Activated T-helper 2 cell treated with anti-CD3 and anti-CD28 coated beads, Interferon-gamma antibody, Interleukin-2, Interleukin-4, amounts not matched to agents 10 μg/mL and 5 μg/mL and 100 μg/mL, durations not matched to agents 14 hours and 24 hours and 36 hours (primary cell): ENCODE data around the gene TP53INP2. TPM values are rescaled to one million over a fixed set of nuclear protein-coding genes. Genes with fewer than 3 reads are reported as not detected.
"Not testable (repeated sequence)": the region's sequence is repeated elsewhere in the genome, so short reads cannot be mapped to it uniquely, and the experiment has no call there.

Experiments used
- DNase-seq: peaks from one replicate; pipeline ENCODE4 v3.0.0; 2021; ENCODE audit warnings: low spot score
- H3K27ac Mint-ChIP-seq: one replicate; pipeline ENCODE4 v1.8.0; 2021; ENCODE audit warnings: mixed read lengths
- H3K27me3 Mint-ChIP-seq: one replicate; pipeline ENCODE4 v1.8.0; 2021; ENCODE audit warnings: low read depth, mixed read lengths
- H3K36me3 Mint-ChIP-seq: one replicate; pipeline ENCODE4 v1.8.0; 2021; ENCODE audit warnings: low read depth, mixed read lengths
- H3K4me1 Mint-ChIP-seq: one replicate; pipeline ENCODE4 v1.8.0; 2021; ENCODE audit warnings: low read depth, mixed read lengths
- H3K4me3 Mint-ChIP-seq: one replicate; pipeline ENCODE4 v1.8.0; 2021; ENCODE audit warnings: low read depth, mild to moderate bottlenecking, moderate library complexity, mixed read lengths
- H3K9me3 Mint-ChIP-seq: one replicate; pipeline ENCODE4 v1.8.0; 2021; ENCODE audit warnings: mixed read lengths
- intact Hi-C: fragments of 100-400 bp; cut with micrococcal nuclease; formaldehyde crosslinking; loops from one replicate; pipeline ENCODE4 v1.15.1; 2023
- total RNA-seq: library from RNA; stranded (reverse); gene quantifications from 2 replicates; pipeline ENCODE4 v1.2.3, GENCODE V29; 2022

TP53INP2 gene
- total RNA-seq, 1 donor from 2014 or later, result 5.5 TPM

DNA sequence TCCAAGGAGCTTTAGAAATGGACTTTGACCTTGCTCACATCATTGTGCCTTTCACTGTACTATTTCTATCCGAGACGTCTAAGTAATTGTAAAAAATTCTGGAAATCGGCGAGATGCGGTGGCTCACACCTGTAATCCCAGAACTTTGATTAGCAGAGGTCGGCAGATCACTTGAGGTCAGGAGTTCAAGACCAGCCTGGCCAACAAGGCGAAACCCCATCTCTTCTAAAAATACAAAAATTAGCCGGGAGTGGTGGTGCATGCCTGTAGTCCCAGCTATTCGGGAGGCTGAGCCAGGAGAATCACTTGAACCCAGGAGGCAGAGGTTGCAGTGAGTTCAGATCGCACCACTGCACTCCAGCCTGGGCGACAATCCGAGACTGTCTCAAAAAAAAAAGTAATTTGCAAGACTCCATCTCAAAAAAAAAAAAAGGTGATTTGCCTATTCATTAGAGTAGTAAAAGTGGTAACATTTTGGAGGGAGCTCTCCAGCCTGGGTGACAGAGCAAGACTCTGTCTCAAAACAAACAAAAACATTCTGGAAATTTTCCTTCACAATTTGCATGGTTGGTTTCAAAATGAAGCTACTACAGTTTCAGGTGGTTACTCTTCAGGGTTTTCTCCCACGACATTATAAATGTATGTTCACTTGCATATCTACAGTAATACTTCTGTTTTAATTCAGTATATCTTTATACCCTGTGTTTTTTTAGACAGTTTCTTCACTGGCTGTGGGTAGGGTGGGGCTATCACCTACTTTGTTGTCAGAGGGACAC lies 15.3 kb downstream of the TP53INP2 start:
- Mint-ChIP-seq H3K27ac (peak overlapping the region; percentile 46), H3K4me1 (peaks cover 17% of the 10 kb centered on the region), H3K36me3 (peaks cover 33% of the 10 kb centered on the region)
- H3K9me3 Mint-ChIP-seq, H3K4me3 Mint-ChIP-seq, H3K27me3 Mint-ChIP-seq, DNase-seq: not testable (repeated sequence)
- intact Hi-C loops, result loop anchor here (1.0 kb wide), 1 partner anchor 28 kb away; no protein-coding TSS in a partner anchor

DNA sequence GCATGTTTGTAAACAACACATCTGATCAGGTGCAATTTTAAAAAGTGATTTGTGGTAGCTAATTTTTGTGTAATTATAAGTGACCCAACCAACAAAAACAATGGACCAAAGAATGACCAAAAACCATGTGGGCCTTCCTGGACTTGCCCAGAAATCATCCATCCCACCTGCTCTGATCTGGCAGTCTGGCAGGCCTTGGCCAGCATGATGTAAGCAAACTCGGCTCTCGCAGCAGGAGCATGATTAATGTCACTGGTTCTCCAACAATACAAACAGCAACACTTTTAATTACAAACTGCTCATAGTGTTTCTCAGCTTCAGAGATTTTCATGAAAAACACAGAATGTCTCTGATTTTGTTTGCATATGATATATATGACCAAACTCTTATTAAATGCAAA lies 16.1 kb downstream of the TP53INP2 start:
- Mint-ChIP-seq H3K4me1 (peaks cover 17% of the 10 kb centered on the region), H3K4me3 (no peak overlapping the region), H3K27me3 (no peaks in the 10 kb centered on the region), H3K36me3 (peaks cover 32% of the 10 kb centered on the region), H3K27ac (no peak overlapping the region), H3K9me3 (no peaks in the 10 kb centered on the region)
- intact Hi-C loops, result no loop called here
- DNase-seq, result no peak

DNA sequence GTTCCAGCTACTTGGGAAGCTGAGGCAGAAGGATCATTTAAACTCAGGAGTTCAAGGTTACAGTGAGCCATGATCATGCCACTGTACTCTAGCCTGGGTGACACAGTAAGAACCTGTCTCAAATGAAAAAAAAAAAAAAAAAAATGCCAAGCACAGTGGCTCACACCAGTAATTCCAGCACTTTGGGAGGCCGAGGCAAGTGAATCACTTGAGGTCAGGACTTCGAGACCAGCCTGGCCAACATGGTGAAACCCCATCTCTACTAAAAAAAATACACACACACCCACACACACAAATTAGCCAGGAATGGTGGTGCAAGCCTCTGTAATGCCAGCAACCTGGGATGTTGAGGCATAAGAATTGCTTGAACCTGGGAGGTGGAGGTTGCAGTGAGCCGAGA lies 18.4 kb downstream of the TP53INP2 start:
- intact Hi-C loops, H3K9me3 Mint-ChIP-seq, H3K4me3 Mint-ChIP-seq, DNase-seq, H3K27me3 Mint-ChIP-seq, H3K27ac Mint-ChIP-seq: not testable (repeated sequence)
- peaks cover 43% of the 10 kb centered on the region for H3K36me3 Mint-ChIP-seq
- peaks cover 15% of the 10 kb centered on the region for H3K4me1 Mint-ChIP-seq

DNA sequence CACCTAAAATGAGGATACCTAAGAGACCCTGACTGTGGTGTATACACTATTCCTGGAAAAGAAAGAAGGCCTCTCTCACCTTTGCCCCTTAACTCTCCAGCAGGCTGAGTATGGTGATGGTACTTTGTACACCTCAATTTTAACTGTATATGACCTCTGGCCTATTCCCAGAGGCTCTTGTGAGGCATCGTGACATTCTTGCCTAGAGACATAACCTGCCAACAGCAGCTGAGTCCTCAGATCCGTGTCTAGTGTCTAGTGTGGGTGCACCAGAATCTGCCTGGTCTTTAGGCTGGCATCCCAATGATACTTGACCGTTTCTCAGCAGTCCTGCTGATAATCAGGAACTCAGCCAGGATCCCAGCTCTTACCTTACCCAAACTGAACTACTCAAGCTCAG lies 20.0 kb downstream of the TP53INP2 start:
- Mint-ChIP-seq H3K36me3 (peaks cover 40% of the 10 kb centered on the region), H3K4me3 (no peak overlapping the region), H3K27me3 (no peaks in the 10 kb centered on the region), H3K9me3 (no peaks in the 10 kb centered on the region), H3K4me1 (peaks cover 11% of the 10 kb centered on the region), H3K27ac (no peak overlapping the region)
- intact Hi-C loops, result no loop called here
- DNase-seq, result no peak

DNA sequence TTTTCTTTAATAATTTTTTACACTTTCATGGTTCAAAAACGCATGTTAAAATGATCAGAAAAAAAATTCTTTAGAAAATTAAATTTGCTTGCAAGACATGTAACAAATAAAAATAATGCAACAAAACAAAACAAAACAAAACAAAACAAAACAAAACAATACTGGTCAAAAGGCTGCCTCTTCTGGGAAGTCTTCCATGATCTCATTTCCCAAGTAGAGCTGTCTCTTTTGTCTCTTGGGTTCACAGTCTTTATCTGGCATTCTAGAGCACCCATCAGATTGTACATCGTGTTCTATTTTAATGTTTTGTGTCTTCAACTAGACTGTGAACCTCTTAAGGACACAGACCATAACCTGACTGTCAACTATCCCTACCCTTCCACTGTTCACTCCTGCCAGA lies 25.3 kb downstream of the TP53INP2 start:
- no peaks in the 10 kb centered on the region for H3K9me3 Mint-ChIP-seq
- no peaks in the 10 kb centered on the region for H3K27me3 Mint-ChIP-seq
- no peak overlapping the region for H3K4me3 Mint-ChIP-seq
- intact Hi-C loops, result no loop called here
- no peaks in the 10 kb centered on the region for H3K4me1 Mint-ChIP-seq
- no peak overlapping the region for H3K27ac Mint-ChIP-seq
- peaks cover 24% of the 10 kb centered on the region for H3K36me3 Mint-ChIP-seq
- no peak for DNase-seq

DNA sequence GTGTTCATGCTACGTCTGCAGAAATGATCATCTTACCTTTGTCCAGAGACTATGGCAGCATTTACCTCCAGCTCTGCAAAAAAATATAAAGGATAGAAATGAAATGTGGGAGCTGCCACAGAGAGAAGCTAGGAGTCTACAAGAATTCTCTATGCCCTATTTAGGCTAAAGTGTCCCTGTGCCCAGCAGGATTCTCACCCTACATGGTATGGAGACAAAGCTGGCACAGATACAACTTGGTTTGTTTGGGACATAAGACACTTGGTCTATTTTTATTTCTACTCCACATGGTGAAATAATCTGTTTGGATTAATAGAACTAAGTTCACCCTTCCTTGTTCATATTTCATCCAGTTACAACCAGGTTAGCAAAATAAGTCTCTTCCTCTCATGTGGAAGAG lies 28.4 kb downstream of the TP53INP2 start:
- Mint-ChIP-seq H3K27ac (no peak overlapping the region), H3K36me3 (peaks cover 13% of the 10 kb centered on the region), H3K27me3 (no peaks in the 10 kb centered on the region), H3K4me3 (no peak overlapping the region), H3K9me3 (no peaks in the 10 kb centered on the region), H3K4me1 (no peaks in the 10 kb centered on the region)
- DNase-seq, result no peak
- intact Hi-C loops, result loop anchor here (10.0 kb wide), 1 partner anchor 58 kb away; the partner anchor contains the start of gene PIGU

DNA sequence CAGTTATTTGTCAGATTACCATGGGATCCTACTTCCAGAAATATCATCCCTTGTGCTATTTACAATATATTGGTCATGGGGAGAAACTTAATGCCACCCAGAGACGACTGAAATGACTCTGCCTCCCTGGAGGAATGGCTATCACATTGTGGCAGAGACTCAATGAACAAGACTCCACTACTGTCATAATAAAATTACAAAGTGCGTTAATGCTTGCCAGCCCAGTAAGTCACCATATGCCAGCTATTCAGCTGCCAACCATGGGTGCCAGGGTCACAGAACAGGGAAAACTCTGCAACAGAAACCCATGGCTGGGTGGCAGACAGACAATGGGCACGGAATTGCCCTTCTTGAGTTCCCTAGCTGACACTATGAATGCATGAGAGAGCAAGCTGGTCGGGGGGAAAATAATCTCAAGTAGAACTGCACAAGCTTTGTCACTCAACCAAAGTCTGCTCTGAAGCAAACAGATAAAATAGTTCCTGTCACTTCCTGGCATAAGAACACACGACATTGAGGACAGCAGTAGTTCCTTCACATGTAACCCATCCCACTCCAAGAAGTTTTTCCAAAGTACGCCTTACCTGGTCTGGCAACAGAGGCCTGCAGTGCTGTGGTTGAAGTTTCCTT lies 32.1 kb downstream of the TP53INP2 start:
- peaks cover 18% of the 10 kb centered on the region for H3K36me3 Mint-ChIP-seq
- no peak overlapping the region for H3K4me3 Mint-ChIP-seq
- intact Hi-C loops, result loop anchor here (10.0 kb wide), 1 partner anchor 61 kb away; the partner anchor contains the start of gene PIGU
- no peak for DNase-seq
- H3K27ac Mint-ChIP-seq, result no peak overlapping the region
- no peaks in the 10 kb centered on the region for H3K27me3 Mint-ChIP-seq
- no peaks in the 10 kb centered on the region for H3K9me3 Mint-ChIP-seq
- no peaks in the 10 kb centered on the region for H3K4me1 Mint-ChIP-seq

DNA sequence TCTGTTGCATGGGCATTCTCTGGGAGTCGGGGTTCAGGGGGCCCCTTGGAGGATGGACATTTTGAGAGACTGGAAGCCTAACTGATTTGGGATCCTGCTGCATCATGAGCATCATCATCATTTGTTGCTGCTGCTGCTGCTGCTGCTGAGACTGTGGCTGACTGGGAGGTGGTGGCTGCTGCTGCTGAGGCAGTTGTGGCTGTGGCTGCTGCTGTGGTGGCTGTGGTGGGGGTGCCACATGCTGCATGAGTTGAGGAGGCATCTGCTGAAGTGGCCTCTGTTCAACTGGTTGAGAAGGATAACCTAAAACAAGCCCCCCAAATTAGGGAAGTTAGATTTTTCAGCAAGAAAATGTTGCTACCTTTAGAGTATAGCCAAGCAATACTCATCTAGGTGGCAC lies 38.9 kb downstream of the TP53INP2 start:
- intact Hi-C loops, result no loop called here
- Mint-ChIP-seq H3K4me3 (no peak overlapping the region), H3K4me1 (peaks cover 10% of the 10 kb centered on the region), H3K27ac (no peak overlapping the region), H3K27me3 (no peaks in the 10 kb centered on the region), H3K36me3 (peaks cover 40% of the 10 kb centered on the region), H3K9me3 (no peaks in the 10 kb centered on the region)
- DNase-seq, result no peak

DNA sequence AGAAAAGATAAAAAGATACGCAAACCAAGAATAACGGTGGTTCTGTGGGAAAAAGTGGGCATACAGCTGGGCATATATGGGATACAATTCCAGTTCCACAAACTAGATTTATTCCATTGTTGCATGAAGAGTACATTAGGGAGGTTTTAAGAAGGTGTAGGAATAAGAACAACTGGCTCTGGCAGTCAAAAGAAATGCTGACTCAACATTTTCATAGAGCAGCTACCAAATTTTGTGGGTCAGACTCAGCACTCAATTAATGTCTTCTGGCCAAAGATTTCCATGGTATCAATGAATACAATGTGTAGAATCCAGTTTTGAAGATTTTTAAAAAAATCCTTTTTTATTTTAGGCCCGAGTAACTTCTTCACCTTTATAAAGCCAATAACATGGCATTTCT lies 40.2 kb downstream of the TP53INP2 start:
- H3K36me3 Mint-ChIP-seq, result peaks cover 47% of the 10 kb centered on the region

DNA sequence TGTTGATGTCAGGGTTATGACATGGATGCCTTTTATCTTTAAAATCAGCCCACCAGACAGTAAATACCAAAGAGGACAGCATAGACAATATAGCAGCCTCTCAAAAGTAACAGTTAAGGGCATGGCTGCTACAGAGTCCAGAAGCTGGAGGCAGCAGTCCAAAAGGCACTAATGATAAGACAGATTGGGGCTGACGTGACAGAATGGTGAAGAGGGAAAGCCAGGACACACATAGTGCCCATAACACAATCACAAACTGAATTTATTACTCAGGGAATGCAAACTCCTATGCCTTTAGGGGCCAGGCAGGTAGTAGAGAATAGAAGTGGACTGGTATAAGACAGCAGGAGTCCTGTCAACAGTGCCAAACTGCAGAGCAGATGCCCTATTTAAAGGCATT lies 40.7 kb downstream of the TP53INP2 start:
- Mint-ChIP-seq H3K27me3 (no peaks in the 10 kb centered on the region), H3K9me3 (no peaks in the 10 kb centered on the region), H3K4me3 (no peak overlapping the region), H3K4me1 (peaks cover 10% of the 10 kb centered on the region), H3K27ac (no peak overlapping the region), H3K36me3 (peaks cover 52% of the 10 kb centered on the region)
- intact Hi-C loops, result no loop called here
- DNase-seq, result no peak

More for the DNA sequence above, 40.2 kb downstream of the TP53INP2 start:
- H3K4me3 Mint-ChIP-seq, result no peak overlapping the region
- no peak overlapping the region for H3K27ac Mint-ChIP-seq
- H3K4me1 Mint-ChIP-seq, result peaks cover 10% of the 10 kb centered on the region
- no peaks in the 10 kb centered on the region for H3K27me3 Mint-ChIP-seq
- DNase-seq, result no peak
- no peaks in the 10 kb centered on the region for H3K9me3 Mint-ChIP-seq
- intact Hi-C loops, result no loop called here

DNA sequence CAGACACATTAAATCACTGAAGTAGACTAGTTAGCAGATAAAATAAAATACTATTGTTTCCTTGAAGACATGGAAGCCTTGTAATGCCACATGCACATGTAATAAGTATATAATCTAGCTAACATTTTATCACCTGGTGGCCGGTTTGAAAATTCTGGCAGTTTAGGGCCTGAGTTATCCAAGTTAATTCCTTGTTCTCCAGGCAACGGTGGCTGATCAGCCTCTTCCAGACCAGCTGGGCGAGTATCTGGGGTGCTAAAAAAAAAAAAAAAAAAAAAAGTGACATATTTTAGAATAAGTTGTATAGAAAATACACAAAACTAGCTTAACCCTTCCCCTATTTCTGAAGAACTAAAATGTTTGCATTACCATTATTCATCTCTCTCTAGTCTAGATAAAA lies 42.5 kb downstream of the TP53INP2 start:
- no peaks in the 10 kb centered on the region for H3K9me3 Mint-ChIP-seq
- H3K4me3 Mint-ChIP-seq, result no peak overlapping the region
- DNase-seq, result no peak
- peaks cover 49% of the 10 kb centered on the region for H3K36me3 Mint-ChIP-seq
- intact Hi-C loops, result loop anchor here (1.0 kb wide), 1 partner anchor 27 kb away; no protein-coding TSS in a partner anchor
- no peak overlapping the region for H3K27ac Mint-ChIP-seq
- peaks cover 10% of the 10 kb centered on the region for H3K4me1 Mint-ChIP-seq
- H3K27me3 Mint-ChIP-seq, result no peaks in the 10 kb centered on the region

DNA sequence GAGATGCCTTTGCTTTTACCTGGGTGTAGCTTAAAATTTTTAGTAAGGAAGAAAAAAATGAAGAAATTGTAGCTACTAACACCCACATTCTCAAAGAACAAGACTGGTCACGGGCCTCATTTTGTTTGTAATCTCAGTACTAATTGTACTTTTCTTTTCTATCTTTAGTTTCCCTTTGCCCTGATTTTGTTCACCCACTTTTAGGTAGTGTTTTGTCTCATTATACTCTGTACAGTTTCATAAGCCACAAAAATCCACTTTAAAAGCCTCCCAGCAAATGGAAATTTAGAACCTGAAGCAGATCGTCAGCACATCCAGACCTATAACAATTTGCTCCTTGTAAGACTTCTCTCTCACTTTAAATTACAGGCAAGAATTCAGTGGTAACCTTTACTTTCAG lies 43.3 kb downstream of the TP53INP2 start:
- intact Hi-C loops, result loop anchor here (1.0 kb wide), 1 partner anchor 28 kb away; no protein-coding TSS in a partner anchor
- no peak overlapping the region for H3K27ac Mint-ChIP-seq
- no peaks in the 10 kb centered on the region for H3K27me3 Mint-ChIP-seq
- H3K36me3 Mint-ChIP-seq, result peaks cover 51% of the 10 kb centered on the region
- no peak overlapping the region for H3K4me3 Mint-ChIP-seq
- peaks cover 11% of the 10 kb centered on the region for H3K4me1 Mint-ChIP-seq
- DNase-seq, result no peak
- no peaks in the 10 kb centered on the region for H3K9me3 Mint-ChIP-seq

DNA sequence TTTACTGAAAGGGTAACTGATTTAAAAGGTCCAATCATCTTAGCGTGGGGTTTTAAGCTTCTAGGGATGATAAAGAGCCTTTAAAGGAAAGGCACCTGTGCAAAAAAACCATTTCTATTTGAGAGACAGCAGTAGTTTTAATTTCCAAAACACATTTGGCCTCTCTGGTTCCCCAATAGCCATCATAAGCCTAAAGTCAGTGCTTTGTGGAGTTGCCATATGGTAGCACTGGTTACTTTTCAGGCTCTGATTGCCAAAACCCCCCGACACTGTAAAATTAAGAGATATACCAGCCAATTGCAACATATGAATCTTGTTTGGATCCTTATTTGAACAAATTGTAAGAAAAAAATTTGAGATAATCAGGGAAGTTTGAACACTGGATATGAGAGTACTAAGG lies 44.6 kb downstream of the TP53INP2 start:
- intact Hi-C loops, result no loop called here
- no peaks in the 10 kb centered on the region for H3K9me3 Mint-ChIP-seq
- no peak for DNase-seq
- no peaks in the 10 kb centered on the region for H3K27me3 Mint-ChIP-seq
- peaks cover 11% of the 10 kb centered on the region for H3K4me1 Mint-ChIP-seq
- H3K36me3 Mint-ChIP-seq, result peaks cover 46% of the 10 kb centered on the region
- no peak overlapping the region for H3K27ac Mint-ChIP-seq
- H3K4me3 Mint-ChIP-seq, result no peak overlapping the region
